RWPE2 (cell line): Measurements from ENCODE around the gene ATP2B3.

Experiments used
- ATAC-seq: fragments of 200-7000 bp; cut with Tn5 transposase; 3 replicates; pipeline ENCODE4 v1.9.1; 2021; ENCODE audit warnings: low read depth
- DNase-seq: peaks from one replicate; pipeline ENCODE4 v3.0.0-alpha.2; 2020; ENCODE audit warnings: low spot score
- H3K27ac ChIP-seq: fragments of 450-650 bp; 2 replicates; pipeline ENCODE4 v1.5.1; 2017; ENCODE audit warnings: mild to moderate bottlenecking; ENCODE audit not compliant: poor library complexity, severe bottlenecking
- H3K27me3 ChIP-seq: fragments of 250-450 bp; sonication (Bioruptor Pico); 2 replicates; pipeline ENCODE4 v1.5.1; 2021; ENCODE audit warnings: mild to moderate bottlenecking, moderate library complexity; ENCODE audit not compliant: insufficient read depth, poor library complexity, severe bottlenecking
- H3K36me3 ChIP-seq: fragments of 250-450 bp; sonication (Bioruptor Pico); 2 replicates; pipeline ENCODE4 v1.5.1; 2020; ENCODE audit warnings: low read depth, mild to moderate bottlenecking, moderate library complexity
- H3K4me1 ChIP-seq: fragments of 250-450 bp; sonication (Bioruptor Pico); 2 replicates; pipeline ENCODE4 v1.5.1; 2021; ENCODE audit warnings: mild to moderate bottlenecking, moderate library complexity; ENCODE audit not compliant: insufficient read depth, poor library complexity, severe bottlenecking
- H3K4me3 ChIP-seq: fragments of 250-450 bp; sonication (Bioruptor Pico); 2 replicates; pipeline ENCODE4 v1.5.1; 2021; ENCODE audit warnings: mild to moderate bottlenecking, moderate library complexity; ENCODE audit not compliant: severe bottlenecking
- H3K9me3 ChIP-seq: fragments of 250-450 bp; sonication (Bioruptor Pico); 2 replicates; pipeline ENCODE4 v1.5.1; 2021; ENCODE audit warnings: mild to moderate bottlenecking, moderate library complexity; ENCODE audit not compliant: severe bottlenecking
- CTCF ChIP-seq: fragments of 450-650 bp; IDR thresholded peaks from one replicate; pipeline ENCODE4 v1.5.1; 2017; ENCODE audit warnings: mild to moderate bottlenecking, moderate library complexity; ENCODE audit not compliant: poor library complexity, severe bottlenecking

The ATP2B3 gene

DNA sequence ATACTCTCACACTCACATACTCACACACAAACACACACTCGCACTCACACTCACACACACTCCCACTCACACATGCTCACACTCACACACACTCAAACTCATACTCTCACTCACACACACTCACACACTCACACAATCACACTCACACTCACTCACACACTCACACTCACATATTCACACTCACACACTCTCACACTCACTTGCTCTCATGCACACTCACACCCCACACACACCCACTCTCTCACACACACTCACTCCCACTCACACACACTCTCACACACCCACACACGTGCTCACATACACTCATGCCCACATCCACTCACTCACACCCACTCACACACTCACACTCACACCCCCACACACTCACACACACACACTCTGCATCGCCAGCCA, 4.9 kb upstream of the ATP2B3 start:
- H3K27me3 ChIP-seq = no peaks in the 10 kb centered on the region
- no peak for TF ChIP-seq CTCF
- ATAC-seq = no peak

GRCh38 chrX:153513265-153513664, 4.2 kb upstream of the ATP2B3 start:
- Histone ChIP-seq H3K9me3 (no peaks in the 10 kb centered on the region), H3K27me3 (peaks cover 3% of the 10 kb centered on the region), H3K4me3 (no peak overlapping the region), H3K27ac (no peak overlapping the region), H3K36me3 (no peaks in the 10 kb centered on the region), H3K4me1 (no peaks in the 10 kb centered on the region)
- ATAC-seq = no peak
- DNase-seq = no peak
- TF ChIP-seq CTCF = no peak

More for the DNA sequence above, 4.9 kb upstream of the ATP2B3 start:
- H3K9me3 ChIP-seq = no peaks in the 10 kb centered on the region
- H3K4me3 ChIP-seq = no peak overlapping the region
- DNase-seq = no peak
- H3K4me1 ChIP-seq = no peaks in the 10 kb centered on the region
- H3K36me3 ChIP-seq = no peaks in the 10 kb centered on the region
- H3K27ac ChIP-seq = no peak overlapping the region

GRCh38 chrX:153514259-153514658, 3.2 kb upstream of the ATP2B3 start:
- Histone ChIP-seq H3K36me3 (no peaks in the 10 kb centered on the region), H3K4me1 (no peaks in the 10 kb centered on the region), H3K27ac (no peak overlapping the region), H3K27me3 (peaks cover 11% of the 10 kb centered on the region), H3K9me3 (no peaks in the 10 kb centered on the region), H3K4me3 (no peak overlapping the region)
- TF ChIP-seq CTCF = no peak
- ATAC-seq (no peak), DNase-seq (no peak)

GRCh38 chrX:153515435-153515834, 2.0 kb upstream of the ATP2B3 start:
- no peak for ATAC-seq
- Histone ChIP-seq H3K27me3 (peaks cover 11% of the 10 kb centered on the region), H3K4me3 (no peak overlapping the region), H3K9me3 (no peaks in the 10 kb centered on the region), H3K36me3 (no peaks in the 10 kb centered on the region), H3K4me1 (no peaks in the 10 kb centered on the region), H3K27ac (no peak overlapping the region)
- no peak for DNase-seq
- TF ChIP-seq CTCF = no peak

- no peak for TF ChIP-seq CTCF
- Histone ChIP-seq H3K4me3 (no peak overlapping the region), H3K36me3 (no peaks in the 10 kb centered on the region), H3K27me3 (peaks cover 11% of the 10 kb centered on the region), H3K27ac (no peak overlapping the region), H3K4me1 (no peaks in the 10 kb centered on the region), H3K9me3 (no peaks in the 10 kb centered on the region)
- DNase-seq (no peak), ATAC-seq (no peak)
Observed at GRCh38 chrX:153516073-153516472, 1.4 kb upstream of the ATP2B3 start.
